Lower leg skin (tissue), 3 donors: Measurements from ENCODE around the gene GPC5.

Source experiments
- CTCF ChIP-seq, 3 donors: fragments of 450-650 bp; IDR thresholded peaks; one replicate each; pipeline ENCODE4 v1.5.1; 2016; ENCODE audit warnings: antibody characterized with exemption in 3 of 3, mild to moderate bottlenecking in 3 of 3, moderate library complexity in 2 of 3
- POLR2A ChIP-seq, 2 donors: fragments of 450-650 bp; IDR thresholded peaks; one replicate each; pipeline ENCODE4 v1.6.1; 2016 to 2017; ENCODE audit warnings: antibody characterized with exemption in 2 of 2, mild to moderate bottlenecking in 1 of 2, moderate library complexity in 1 of 2

- no peak for TF ChIP-seq CTCF (IDR thresholded peaks at IDR 0.05)
- no peak for TF ChIP-seq POLR2A (IDR thresholded peaks at IDR 0.05)
Observed at GRCh38 chr13:91554101-91554500, 155.7 kb downstream of the GPC5 start.
